C4-2B (cell line): ENCODE measurements around the gene ST8SIA4.

Experiments
- CTCF ChIP-seq: fragments of 450-650 bp; conservative IDR thresholded peaks from 2 replicates; pipeline ENCODE4 v1.5.1; 2017; ENCODE audit warnings: mild to moderate bottlenecking
- ZFX ChIP-seq: fragments of 450-650 bp; IDR thresholded peaks from 2 replicates; pipeline ENCODE4 v1.6.1; 2017

GRCh38 chr5:100840370-100840769, 62.7 kb downstream of the ST8SIA4 start:
- TF ChIP-seq ZFX (no peak), CTCF (no peak)
